IPS-18c (cell line): Measurements from ENCODE around the gene DCUN1D3.

Experiments used
- H3K4me3 ChIP-seq: 2 replicates; pipeline ENCODE4 v1.7.0; 2013; ENCODE audit warnings: low read depth, mild to moderate bottlenecking, low read length, moderate library complexity; ENCODE audit not compliant: insufficient read depth
- H3K9me3 ChIP-seq: one replicate; pipeline ENCODE4 v1.6.1; 2013; ENCODE audit warnings: mild to moderate bottlenecking, low read length, moderate library complexity; ENCODE audit not compliant: control insufficient read depth, insufficient read depth

The DCUN1D3 gene

DNA sequence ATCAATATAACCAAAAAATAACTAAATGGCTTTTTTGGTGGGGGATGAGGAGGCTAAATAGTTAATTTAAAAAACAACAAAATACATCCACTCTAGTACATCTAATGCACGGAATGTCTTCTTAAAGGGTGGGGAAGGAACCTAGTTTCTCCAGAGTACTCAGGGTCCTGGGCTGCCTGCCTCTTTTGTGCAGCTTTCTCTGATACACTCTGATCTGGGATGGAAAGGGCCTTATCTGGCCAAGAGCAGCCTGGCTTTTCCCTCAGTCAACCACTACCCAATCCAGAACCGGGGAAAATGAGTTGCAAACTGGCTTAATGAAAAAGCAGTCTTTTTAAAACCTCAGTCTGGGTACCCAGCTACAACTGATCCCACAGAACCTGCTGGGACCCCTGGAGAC lies 42.9 kb downstream of the DCUN1D3 start:
- no peaks in the 10 kb centered on the region for H3K9me3 ChIP-seq
- H3K4me3 ChIP-seq: no peak overlapping the region

DNA sequence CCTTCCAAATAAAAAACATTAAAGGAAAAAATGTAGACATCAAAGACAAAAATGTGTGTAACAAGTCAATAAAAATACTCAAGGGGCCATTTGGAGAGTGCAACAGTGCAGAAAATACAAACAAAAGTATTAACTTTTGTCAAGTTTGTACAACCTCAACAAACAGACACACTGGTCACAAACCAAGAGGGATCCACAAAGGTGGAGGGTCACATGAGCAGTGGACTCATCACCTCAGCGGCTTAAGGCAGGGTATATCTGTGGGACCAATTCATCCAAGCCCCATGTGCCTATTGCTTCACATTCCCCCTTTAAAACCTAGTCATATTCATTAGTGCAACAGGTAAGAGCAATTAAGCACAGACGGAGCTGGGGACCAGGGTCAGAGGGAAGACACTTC lies 45.2 kb downstream of the DCUN1D3 start:
- no peak overlapping the region for H3K4me3 ChIP-seq

DNA sequence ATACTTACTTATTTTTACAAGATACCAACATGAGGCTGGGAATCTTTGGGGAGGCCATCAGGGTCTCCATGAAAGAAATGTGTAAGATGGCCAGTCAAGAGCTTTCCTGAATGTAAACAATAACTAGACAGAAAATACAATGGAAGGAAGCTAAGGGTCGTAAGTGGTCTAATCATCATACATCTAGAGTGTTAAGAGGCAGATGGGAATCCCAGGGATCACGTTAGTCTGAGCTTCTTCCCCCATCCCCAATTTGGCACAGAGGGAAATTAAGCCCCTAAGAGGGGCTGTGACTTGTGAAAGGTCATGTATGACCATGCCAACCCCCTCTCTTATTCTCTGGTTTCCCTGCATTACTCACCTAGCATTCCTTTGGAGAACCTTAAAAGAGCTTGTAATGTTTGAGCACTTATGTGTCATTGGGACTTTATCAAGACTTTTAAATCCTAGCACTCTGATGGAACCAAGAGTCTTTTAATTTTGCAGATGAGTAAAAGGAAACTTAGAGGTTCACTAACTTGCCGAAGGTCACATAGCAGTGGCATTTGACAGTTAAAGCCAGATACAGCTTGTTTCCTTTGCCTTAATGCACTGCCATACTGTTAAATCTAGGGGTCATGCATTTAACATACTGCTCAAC lies 46.1 kb downstream of the DCUN1D3 start:
- Histone ChIP-seq H3K9me3 (no peaks in the 10 kb centered on the region), H3K4me3 (no peak overlapping the region)

More for the DNA sequence above, 45.2 kb downstream of the DCUN1D3 start:
- no peaks in the 10 kb centered on the region for H3K9me3 ChIP-seq

DNA sequence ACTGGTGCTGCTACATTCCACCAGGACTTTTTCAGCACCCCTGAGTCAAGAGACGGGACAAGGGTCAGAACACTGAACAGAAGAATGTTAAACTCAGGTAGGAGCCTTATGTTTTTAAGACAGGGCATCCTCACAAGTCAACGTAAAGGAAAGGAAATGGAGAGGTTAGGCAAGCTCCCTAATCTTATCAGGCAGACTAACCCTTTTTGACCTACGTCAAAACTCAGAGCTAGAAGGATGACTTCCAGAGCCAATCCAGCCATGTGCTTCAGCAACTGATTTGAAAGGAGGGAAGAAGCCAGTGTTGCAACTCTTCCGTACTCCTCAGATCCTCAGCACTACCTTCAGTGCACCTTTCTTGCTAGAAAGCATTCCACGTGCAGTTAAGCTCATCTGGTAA lies 47.0 kb downstream of the DCUN1D3 start:
- Histone ChIP-seq H3K9me3 (no peaks in the 10 kb centered on the region), H3K4me3 (no peak overlapping the region)

DNA sequence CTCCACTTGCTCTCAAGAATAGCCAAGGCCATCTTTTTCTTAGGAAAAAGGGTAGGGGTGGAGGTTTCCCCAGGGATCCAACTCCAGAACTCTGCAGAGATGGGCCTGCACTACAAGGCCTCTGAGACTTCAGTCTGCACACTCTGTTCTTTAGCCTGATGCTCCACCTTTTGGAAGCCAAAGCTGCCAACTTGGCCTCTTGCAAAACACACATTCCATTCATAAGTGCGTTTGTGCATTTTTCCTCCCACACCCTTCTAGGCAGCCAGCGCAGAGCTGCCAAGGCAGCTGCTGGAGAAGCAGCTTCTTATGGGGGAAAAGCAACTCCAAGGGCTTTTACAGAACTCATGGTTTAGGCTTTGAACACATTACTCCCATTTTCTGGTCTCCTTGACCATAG lies 48.6 kb downstream of the DCUN1D3 start:
- Histone ChIP-seq H3K9me3 (no peaks in the 10 kb centered on the region), H3K4me3 (no peak overlapping the region)

DNA sequence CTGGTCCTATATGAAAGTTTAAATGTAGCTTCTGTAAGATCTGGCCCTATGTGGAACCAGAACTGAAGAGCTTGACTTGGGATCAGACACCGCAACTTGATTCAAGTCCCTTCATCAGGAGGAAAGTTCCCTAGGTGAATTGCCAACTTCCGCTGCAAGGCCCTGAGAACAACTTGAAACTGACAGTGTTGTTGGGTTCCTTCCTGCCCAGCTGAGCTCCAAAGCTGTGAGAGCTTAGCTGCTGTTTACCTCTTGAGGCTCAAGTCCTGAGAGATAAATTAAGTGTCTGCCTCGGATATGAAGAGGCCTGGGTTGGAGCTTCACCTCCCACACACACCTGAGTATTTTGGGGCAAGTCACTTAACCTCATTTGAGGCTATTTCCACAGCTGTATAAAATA lies 49.2 kb downstream of the DCUN1D3 start:
- H3K4me3 ChIP-seq: no peak overlapping the region

DNA sequence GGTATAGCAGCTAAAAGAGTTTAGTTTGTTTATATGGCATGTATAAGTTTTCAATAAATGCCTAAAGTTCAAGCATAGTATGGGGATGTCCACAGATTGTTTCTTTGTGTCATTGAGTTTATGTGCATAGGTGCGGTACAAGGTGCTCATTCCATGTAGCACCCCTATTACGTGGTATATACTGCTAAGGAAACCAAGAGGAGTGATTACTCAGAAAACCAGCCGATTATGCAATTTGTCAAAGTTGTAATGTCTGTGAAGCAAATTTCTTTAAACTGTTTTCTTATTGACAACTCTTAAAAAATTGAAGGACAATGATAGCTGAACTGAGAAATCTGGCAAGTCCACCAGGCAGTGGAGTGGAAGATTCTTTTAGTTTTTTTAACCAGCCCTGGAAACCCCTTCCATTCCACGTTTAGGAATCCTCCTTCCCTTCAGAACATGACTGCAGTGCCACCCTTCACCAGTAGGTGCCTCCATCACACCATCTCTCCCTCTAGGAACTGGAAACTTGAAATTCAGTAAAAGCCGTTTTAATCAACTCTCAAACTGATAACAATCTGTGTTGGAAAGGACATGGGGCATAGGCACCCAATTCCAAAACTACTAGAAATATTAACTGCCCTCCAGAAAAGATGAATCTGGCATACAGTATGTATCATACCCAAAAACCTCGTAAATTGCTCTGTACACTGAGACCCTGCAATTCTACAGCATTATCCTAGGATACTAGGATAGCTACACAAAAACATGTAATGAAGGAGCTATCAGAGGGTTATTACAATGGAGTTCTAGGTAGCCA lies 50.4 kb downstream of the DCUN1D3 start:
- Histone ChIP-seq H3K9me3 (no peaks in the 10 kb centered on the region), H3K4me3 (no peak overlapping the region)

More for the DNA sequence above, 49.2 kb downstream of the DCUN1D3 start:
- H3K9me3 ChIP-seq: no peaks in the 10 kb centered on the region

DNA sequence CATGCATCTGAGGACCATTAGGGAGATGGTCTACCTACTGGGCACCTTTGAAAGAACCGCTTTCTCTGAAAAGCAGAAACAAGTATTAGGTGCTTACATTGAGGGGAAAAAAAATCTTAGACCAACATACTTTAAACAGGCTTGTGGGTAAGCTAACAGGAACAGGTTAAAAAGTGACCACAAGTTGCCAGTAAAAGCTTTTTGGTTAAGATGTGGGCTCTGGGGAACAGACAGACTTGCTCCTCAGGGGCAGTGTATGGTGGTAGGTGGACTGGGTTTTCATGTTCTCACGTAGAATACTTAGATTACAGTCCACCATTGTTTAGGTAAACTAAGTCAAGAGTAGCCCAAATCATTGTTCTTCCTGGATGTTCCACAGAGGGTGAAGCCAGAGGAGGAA lies 52.6 kb downstream of the DCUN1D3 start:
- no peaks in the 10 kb centered on the region for H3K9me3 ChIP-seq
- no peak overlapping the region for H3K4me3 ChIP-seq

DNA sequence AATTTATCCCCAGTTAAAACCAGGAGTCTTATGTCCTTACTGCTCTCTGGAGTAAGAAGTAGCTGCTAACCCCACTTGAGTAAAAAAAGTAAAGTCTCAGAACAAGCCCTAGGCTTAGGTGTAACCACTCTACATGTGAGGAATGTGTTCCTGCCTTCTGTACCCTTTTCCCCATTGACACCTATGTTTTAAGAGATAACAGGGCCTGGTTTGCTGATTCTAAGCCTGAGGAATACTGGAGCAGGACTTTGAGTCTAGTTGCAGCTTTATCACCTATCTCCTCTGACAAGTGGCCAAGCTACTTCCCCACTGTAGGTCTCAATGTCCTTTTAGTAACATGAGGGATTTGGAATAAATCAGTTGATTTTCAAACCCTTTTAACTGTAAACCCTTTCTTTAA lies 53.6 kb downstream of the DCUN1D3 start:
- peaks cover 2% of the 10 kb centered on the region for H3K9me3 ChIP-seq
- H3K4me3 ChIP-seq: no peak overlapping the region

DNA sequence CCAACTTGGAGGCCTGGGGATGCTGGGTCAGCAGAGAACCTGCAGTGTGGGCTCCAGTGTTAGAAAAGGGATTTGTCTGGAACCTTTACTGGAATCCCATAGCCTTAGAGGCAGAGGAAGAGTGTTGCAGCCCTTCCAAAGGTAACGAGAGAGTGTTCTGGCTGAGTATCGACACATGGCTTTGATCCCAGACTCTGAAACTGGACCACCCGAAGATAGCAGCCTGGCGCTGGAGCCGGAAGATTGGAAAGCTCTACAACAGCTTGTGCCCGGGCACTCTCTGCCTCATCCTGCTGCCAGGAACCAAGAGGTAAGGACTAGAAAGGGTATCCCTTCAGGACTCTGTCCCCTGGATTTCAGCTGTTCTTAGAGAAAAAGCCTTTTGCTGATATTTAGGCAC lies 54.1 kb downstream of the DCUN1D3 start:
- no peak overlapping the region for H3K4me3 ChIP-seq
- peaks cover 2% of the 10 kb centered on the region for H3K9me3 ChIP-seq

DNA sequence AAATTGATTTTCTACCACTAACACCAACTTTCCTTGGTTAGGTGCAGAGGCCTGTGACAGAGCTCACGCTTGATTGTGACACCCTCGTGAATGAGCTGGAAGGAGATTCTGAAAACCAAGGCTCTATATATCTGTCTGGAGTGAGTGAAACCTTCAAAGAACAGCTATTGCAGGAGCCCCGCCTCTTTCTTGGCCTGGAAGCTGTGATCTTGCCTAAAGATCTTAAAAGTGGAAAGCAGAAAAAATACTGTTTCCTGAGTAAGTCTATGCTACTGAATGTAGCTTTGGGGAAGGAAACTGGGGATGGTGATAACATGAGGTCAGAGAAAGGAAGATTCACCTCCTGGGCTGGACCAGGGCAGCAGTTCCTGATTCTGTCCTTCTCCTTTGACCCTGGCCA lies 55.6 kb downstream of the DCUN1D3 start:
- Histone ChIP-seq H3K9me3 (peaks cover 2% of the 10 kb centered on the region), H3K4me3 (no peak overlapping the region)

DNA sequence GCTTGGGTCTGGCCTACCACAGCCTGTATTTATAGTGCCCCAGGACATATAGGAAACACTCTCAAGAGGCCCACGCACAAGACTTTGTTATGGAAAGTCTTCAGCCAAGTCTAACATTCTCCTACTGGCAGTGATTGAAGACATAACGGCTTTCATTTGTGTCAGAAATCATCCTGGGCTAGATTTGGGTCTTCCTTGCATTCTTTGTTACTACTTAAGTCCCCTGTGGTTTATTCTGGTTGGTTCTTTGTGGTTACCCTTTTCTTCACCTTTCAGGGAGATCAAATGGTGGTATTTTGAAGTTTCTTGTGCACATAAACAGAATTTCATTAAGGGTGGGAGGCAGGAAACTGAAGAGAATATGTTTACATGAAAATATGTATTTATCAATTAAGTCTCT lies 56.1 kb downstream of the DCUN1D3 start:
- no peak overlapping the region for H3K4me3 ChIP-seq
- H3K9me3 ChIP-seq: peaks cover 2% of the 10 kb centered on the region

DNA sequence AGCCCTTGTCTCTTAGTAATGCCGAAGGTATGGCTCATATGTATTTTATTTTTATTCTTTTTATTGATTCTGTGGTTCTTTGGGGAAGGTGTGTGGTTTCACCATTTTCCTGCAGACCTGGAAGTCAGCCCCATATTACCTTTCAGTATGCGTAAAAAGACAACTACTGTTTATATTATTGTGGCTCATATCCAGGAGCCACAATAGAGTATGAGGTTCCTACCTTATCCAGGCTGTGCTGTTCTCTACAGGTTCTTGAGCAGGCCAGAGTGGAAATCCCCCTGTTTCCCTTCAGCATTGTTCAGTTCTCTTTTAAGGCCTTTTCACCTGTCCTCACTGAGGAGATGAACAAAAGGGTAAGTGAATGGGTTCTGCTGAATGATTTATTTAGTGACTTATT lies 60.7 kb downstream of the DCUN1D3 start:
- no peak overlapping the region for H3K4me3 ChIP-seq

DNA sequence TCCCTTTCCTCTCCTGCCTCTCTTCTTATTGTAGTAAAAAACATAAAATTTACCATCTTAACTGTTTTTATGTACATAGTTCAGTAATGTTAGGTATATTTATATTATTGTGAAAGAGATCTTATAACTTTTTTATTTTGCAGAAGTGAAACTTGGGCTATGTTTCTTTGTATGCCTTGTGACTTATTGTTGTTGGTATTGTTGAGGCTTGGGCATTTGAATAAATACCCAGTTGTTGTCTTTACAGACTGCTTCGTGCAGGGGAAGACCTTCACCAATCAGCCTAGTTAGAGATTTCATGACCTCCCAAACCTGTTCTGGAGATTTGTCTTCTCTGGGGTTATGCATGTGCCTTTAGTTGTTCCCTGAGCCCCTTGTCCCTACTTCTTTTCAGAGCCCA lies 61.9 kb downstream of the DCUN1D3 start:
- Histone ChIP-seq H3K4me3 (no peak overlapping the region), H3K9me3 (peaks cover 2% of the 10 kb centered on the region)

More for the DNA sequence above, 60.7 kb downstream of the DCUN1D3 start:
- H3K9me3 ChIP-seq: peaks cover 2% of the 10 kb centered on the region

DNA sequence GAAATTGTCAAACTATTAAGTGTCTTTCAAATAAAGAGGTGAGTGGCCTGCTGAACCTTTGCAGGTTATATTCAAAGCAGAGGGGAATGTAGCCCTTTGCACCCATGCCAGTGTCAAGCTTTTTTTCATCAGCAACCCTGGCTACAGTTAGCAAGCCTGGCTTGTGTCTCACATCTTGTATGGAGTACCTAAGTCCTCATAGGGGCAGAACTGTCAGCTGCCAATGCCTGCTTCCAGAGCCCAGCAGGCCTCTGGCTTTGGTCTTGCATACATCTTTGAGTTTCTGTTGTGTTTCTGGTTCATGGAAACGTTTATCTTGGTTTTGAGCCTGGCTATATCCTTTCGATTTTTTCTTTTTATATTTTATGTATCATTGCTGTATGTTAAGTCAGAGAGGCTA lies 67.1 kb downstream of the DCUN1D3 start:
- H3K4me3 ChIP-seq: no peak overlapping the region

DNA sequence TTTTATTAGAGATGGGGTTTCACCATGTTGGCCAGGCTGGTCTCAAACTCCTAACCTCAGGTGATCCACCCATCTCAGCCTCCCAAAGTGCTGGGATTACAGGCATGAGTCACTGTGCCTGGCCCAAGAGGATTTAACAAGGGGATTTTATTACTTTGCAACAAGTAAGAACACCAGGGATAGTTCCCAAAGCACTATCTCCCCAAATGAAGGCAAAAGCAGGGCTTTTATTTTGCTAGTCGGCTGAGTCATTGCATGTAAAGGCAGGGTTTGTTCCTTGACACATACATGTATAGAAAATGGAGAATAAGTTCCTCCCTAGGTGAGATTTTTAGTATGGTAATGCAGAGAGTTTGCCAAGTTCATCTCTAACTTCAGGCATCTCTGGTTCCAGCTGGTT lies 69.8 kb downstream of the DCUN1D3 start:
- Histone ChIP-seq H3K4me3 (no peak overlapping the region), H3K9me3 (no peaks in the 10 kb centered on the region)

More for the DNA sequence above, 67.1 kb downstream of the DCUN1D3 start:
- no peaks in the 10 kb centered on the region for H3K9me3 ChIP-seq

DNA sequence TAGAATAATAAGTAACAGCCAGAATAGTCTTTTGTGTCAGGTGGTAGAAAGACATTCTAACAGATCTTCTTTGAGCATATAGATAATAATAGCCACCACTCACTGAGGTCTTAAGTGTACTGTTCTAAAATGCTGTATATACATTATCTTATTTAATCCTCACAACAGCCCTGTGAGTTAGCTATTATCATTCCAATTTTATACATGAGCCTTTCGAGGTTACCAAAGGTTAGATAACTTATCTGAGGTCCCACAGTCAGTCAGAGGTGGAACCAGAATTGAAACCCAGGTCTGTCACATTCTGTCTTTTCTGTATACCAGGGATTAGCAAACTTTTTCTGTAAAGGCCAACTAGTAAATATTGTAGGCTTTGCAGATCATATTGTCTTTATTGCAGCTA lies 70.6 kb downstream of the DCUN1D3 start:
- no peaks in the 10 kb centered on the region for H3K9me3 ChIP-seq
- no peak overlapping the region for H3K4me3 ChIP-seq

DNA sequence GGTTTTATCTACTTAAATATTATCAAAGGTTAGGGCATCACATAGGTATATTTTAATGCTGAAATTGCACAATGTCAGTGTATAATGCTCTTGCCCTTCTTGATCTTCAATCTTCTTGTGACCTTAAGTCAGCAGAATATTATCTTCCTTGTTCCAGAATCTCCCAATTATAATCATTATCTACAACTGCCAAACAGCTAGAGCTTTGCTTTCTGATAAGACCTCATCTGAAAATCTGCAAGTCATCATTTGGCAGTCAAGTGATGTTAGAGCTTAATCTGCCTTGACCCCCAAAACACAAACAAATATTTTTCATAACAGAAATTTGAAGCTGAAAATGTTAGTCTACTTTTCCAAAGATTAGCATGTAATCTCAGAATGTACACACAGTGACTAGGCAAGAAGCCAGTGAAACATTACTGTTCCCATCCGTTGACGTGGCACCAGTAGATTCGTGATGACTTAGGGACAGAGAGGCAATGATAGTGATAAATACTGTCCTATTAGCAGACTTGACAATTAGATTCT lies 74.1 kb downstream of the DCUN1D3 start:
- H3K4me3 ChIP-seq: no peak overlapping the region
- H3K9me3 ChIP-seq: no peaks in the 10 kb centered on the region
